Tibial artery (tissue), 4 donors: ENCODE data around the gene HOXA2.

Experiments used
- DNase-seq, 2 donors: peaks; one replicate each; pipeline ENCODE4 v3.0.0-alpha.2; 2019
- H3K27ac ChIP-seq, 2 donors: fragments of 200-600 bp; sonication (generic) in 1 of 2; 1 replicate in 1 of 2; 2 replicates in 1 of 2; pipeline ENCODE4 v1.5.1; 2018 to 2019; ENCODE audit warnings: mild to moderate bottlenecking in 1 of 2
- H3K27me3 ChIP-seq, 2 donors: fragments of 200-600 bp; sonication (generic) in 1 of 2; one replicate each; pipeline versions ENCODE4 v1.5.1 to v1.6.0; 2016 to 2019
- H3K36me3 ChIP-seq, 3 donors: fragments of 200-600 bp; sonication (generic) in 2 of 3; one replicate each; pipeline ENCODE4 v1.5.1; 2016 to 2019; ENCODE audit warnings: mild to moderate bottlenecking in 2 of 3
- H3K4me1 ChIP-seq, 4 donors: fragments of 200-600 bp; sonication (generic) in 2 of 4; 1 replicate in 3 of 4; 2 replicates in 1 of 4; pipeline ENCODE4 v1.5.1; 2016 to 2019
- H3K4me3 ChIP-seq, 2 donors: fragments of 200-600 bp; sonication (generic) in 1 of 2; 1 replicate in 1 of 2; 2 replicates in 1 of 2; pipeline ENCODE4 v1.5.1; 2018 to 2019; ENCODE audit warnings: mild to moderate bottlenecking in 2 of 2
- H3K9me3 ChIP-seq, 3 donors: fragments of 200-600 bp; sonication (generic) in 1 of 3; one replicate each; pipeline ENCODE4 v1.5.1; 2016 to 2019
- intact Hi-C: fragments of 100-400 bp; cut with DNase I; formaldehyde crosslinking; loops from one replicate; pipeline ENCODE4 v1.15.0; 2023; ENCODE audit warnings: low total_unique reads
- TF ChIP-seq, protein P1 (sequence below), 2 experiments: fragments of 200-600 bp in 1 of 2; fragments of 450-650 bp in 1 of 2; IDR thresholded peaks; one replicate each; pipeline ENCODE4 v1.5.1; 2017 to 2019; ENCODE audit warnings: antibody characterized with exemption in 2 of 2, mild to moderate bottlenecking in 1 of 2, moderate library complexity in 1 of 2

HOXA2 gene

DNA sequence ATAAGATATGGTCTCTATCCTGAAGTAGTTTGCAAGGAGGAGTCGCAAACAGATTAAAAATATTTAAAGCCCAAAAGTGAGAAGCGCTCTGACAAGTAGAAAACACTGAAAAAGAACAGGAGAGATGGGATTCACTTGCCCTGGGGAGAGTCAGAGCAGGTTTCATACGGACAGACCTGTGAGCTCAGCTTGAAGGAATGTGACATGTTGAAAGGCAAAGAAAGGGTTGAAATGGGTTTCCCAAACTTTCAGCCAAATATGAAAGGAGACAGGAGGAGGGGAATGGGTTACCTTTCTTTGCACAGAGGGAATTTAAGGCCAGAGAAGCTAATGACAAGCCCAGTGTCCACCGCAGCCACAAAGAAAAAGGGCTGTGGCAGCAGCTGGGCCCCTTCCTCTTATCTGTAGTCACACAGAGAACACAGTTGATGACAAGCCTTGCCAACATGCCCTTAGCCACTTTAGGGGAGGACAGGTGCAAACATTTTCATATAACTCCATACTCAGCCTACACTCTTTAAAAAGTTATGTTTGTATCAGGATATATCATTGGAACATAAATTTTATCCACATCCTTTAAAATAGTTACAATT lies 21.5 kb downstream of the HOXA2 start:
- Histone ChIP-seq H3K36me3 (no peaks in the 10 kb centered on the region), H3K9me3 (no peaks in the 10 kb centered on the region), H3K4me1 (no peaks in the 10 kb centered on the region), H3K27me3 (no peaks in the 10 kb centered on the region), H3K4me3 (no peak overlapping the region), H3K27ac (no peak overlapping the region)
- DNase-seq, result no peak
- intact Hi-C loops, result no loop called here
- TF ChIP-seq, protein P1, sequence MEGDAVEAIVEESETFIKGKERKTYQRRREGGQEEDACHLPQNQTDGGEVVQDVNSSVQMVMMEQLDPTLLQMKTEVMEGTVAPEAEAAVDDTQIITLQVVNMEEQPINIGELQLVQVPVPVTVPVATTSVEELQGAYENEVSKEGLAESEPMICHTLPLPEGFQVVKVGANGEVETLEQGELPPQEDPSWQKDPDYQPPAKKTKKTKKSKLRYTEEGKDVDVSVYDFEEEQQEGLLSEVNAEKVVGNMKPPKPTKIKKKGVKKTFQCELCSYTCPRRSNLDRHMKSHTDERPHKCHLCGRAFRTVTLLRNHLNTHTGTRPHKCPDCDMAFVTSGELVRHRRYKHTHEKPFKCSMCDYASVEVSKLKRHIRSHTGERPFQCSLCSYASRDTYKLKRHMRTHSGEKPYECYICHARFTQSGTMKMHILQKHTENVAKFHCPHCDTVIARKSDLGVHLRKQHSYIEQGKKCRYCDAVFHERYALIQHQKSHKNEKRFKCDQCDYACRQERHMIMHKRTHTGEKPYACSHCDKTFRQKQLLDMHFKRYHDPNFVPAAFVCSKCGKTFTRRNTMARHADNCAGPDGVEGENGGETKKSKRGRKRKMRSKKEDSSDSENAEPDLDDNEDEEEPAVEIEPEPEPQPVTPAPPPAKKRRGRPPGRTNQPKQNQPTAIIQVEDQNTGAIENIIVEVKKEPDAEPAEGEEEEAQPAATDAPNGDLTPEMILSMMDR (IDR thresholded peaks at IDR 0.05), result no peak

- Histone ChIP-seq H3K27me3 (no peaks in the 10 kb centered on the region), H3K4me3 (no peak overlapping the region), H3K4me1 (no peaks in the 10 kb centered on the region), H3K27ac (no peak overlapping the region), H3K36me3 (no peaks in the 10 kb centered on the region), H3K9me3 (no peaks in the 10 kb centered on the region)
- TF ChIP-seq, protein P1 (IDR thresholded peaks at IDR 0.05), result no peak
- no peak for DNase-seq
- intact Hi-C loops, result no loop called here
These were observed 23.1 kb downstream of the HOXA2 start for GRCh38 chr7:27079234-27079975.

DNA sequence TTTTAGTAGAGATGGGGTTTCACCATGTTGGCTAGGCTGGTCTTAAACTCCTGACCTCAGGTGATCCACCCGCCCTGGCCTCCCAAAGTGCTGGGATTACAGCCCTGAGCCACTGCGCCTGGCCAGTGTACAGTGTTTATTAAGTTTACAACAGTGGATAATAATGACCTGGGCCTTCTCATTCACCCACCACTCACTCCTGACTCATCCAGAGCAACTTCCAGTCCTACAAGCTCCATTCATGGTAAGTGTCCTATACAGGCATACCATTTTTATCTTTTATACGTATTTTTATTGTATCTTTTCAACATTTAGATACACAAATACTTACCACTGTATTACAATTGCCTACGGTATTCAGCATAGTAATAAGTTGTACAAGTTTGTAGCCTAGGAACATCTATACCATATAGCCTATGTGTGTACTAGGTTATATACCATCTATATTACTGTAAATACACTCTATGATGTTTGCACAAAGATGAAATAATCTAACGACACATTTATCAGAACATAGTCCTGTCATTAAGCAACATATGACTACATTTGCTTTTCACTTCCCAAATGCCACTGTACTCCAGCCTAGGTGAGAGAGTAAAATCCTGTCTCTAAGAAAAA lies 23.8 kb downstream of the HOXA2 start:
- Histone ChIP-seq H3K9me3 (no peaks in the 10 kb centered on the region), H3K27ac (no peak overlapping the region), H3K4me3 (no peak overlapping the region), H3K4me1 (no peaks in the 10 kb centered on the region), H3K36me3 (no peaks in the 10 kb centered on the region), H3K27me3 (no peaks in the 10 kb centered on the region)
- DNase-seq, result no peak
- TF ChIP-seq, protein P1 (IDR thresholded peaks at IDR 0.05), result no peak
- intact Hi-C loops, result no loop called here

- Histone ChIP-seq H3K27ac (no peak overlapping the region), H3K9me3 (no peaks in the 10 kb centered on the region), H3K4me3 (no peak overlapping the region), H3K27me3 (no peaks in the 10 kb centered on the region), H3K36me3 (no peaks in the 10 kb centered on the region), H3K4me1 (no peaks in the 10 kb centered on the region)
- DNase-seq, result no peak
- intact Hi-C loops, result no loop called here
- TF ChIP-seq, protein P1 (IDR thresholded peaks at IDR 0.05), result no peak
These were observed 29.4 kb downstream of the HOXA2 start for GRCh38 chr7:27073076-27073475.

- H3K27me3 ChIP-seq, result no peaks in the 10 kb centered on the region
- H3K4me3 ChIP-seq, result no peak overlapping the region
- intact Hi-C loops, result no loop called here
- no peaks in the 10 kb centered on the region for H3K9me3 ChIP-seq
- no peak for DNase-seq
- no peaks in the 10 kb centered on the region for H3K36me3 ChIP-seq
- H3K4me1 ChIP-seq, result no peaks in the 10 kb centered on the region
- H3K27ac ChIP-seq, result no peak overlapping the region
- TF ChIP-seq, protein P1 (IDR thresholded peaks at IDR 0.05), result no peak
These were observed 30.7 kb downstream of the HOXA2 start for GRCh38 chr7:27071622-27072390.
